GM23338 (cell line): ENCODE results near the gene COBLL1. TPM values are rescaled to one million over a fixed set of nuclear protein-coding genes. Genes with fewer than 3 reads are reported as not detected.

Experiments used
- ATAC-seq: fragments of 200-7000 bp; cut with Tn5 transposase; 3 replicates; pipeline ENCODE4 v1.9.1; 2020
- DNase-seq: peaks from one replicate; pipeline ENCODE4 v3.0.0-alpha.2; 2015; ENCODE audit warnings: low spot score
- H2AFZ ChIP-seq: fragments of 200-600 bp; sonication (generic); 2 replicates; pipeline ENCODE4 v1.8.0; 2016; ENCODE audit warnings: antibody characterized with exemption, mild to moderate bottlenecking, moderate library complexity
- H3F3A ChIP-seq: fragments of 200-600 bp; sonication (generic); replicated peaks from 2 replicates; pipeline ENCODE4 v1.8.0; 2017; ENCODE audit warnings: antibody characterized with exemption, mixed run types, low read depth
- H3K27ac ChIP-seq: fragments of 200-600 bp; sonication (generic); 2 replicates; pipeline ENCODE4 v1.6.1; 2016; ENCODE audit warnings: low read depth
- H3K27me3 ChIP-seq: fragments of 200-600 bp; sonication (generic); 2 replicates; pipeline ENCODE4 v1.8.0; 2016; ENCODE audit warnings: mild to moderate bottlenecking, mixed run types, moderate library complexity; ENCODE audit not compliant: insufficient read depth
- H3K36me3 ChIP-seq: fragments of 200-600 bp; sonication (generic); 2 replicates; pipeline ENCODE4 v1.8.0; 2016; ENCODE audit warnings: mild to moderate bottlenecking; ENCODE audit not compliant: insufficient read depth
- H3K4me1 ChIP-seq: fragments of 200-600 bp; sonication (generic); 2 replicates; pipeline ENCODE4 v1.8.0; 2016; ENCODE audit warnings: mild to moderate bottlenecking, moderate library complexity; ENCODE audit not compliant: insufficient read depth
- H3K4me2 ChIP-seq: fragments of 200-600 bp; sonication (generic); 2 replicates; pipeline ENCODE4 v1.7.1; 2017; ENCODE audit warnings: mixed run types
- H3K4me3 ChIP-seq: fragments of 200-600 bp; sonication (generic); 2 replicates; pipeline ENCODE4 v1.6.1; 2016; ENCODE audit warnings: mixed run types
- H3K79me2 ChIP-seq: fragments of 200-600 bp; sonication (generic); replicated peaks from 2 replicates; pipeline ENCODE4 v1.8.0; 2017; ENCODE audit warnings: mild to moderate bottlenecking; ENCODE audit not compliant: insufficient read depth
- H3K9me2 ChIP-seq: fragments of 200-600 bp; sonication (generic); 2 replicates; pipeline ENCODE4 v1.8.0; 2017; ENCODE audit not compliant: insufficient read depth
- H4K20me1 ChIP-seq: fragments of 200-600 bp; sonication (generic); replicated peaks from 2 replicates; pipeline ENCODE4 v1.8.0; 2017; ENCODE audit warnings: mild to moderate bottlenecking; ENCODE audit not compliant: insufficient read depth
- H3K27ac Mint-ChIP-seq: 2 replicates; pipeline ENCODE4 v1.8.0; 2020; ENCODE audit warnings: inconsistent platforms, mild to moderate bottlenecking, moderate library complexity, mixed read lengths
- H3K27me3 Mint-ChIP-seq: 3 replicates; pipeline ENCODE4 v1.8.0; 2022; ENCODE audit warnings: low read depth, mild to moderate bottlenecking, moderate library complexity, mixed read lengths, inconsistent platforms; ENCODE audit not compliant: insufficient read depth, poor library complexity
- H3K36me3 Mint-ChIP-seq: 3 replicates; pipeline ENCODE4 v1.8.0; 2021; ENCODE audit warnings: low read depth, mild to moderate bottlenecking, inconsistent platforms, moderate library complexity, mixed read lengths
- H3K4me1 Mint-ChIP-seq: 3 replicates; pipeline ENCODE4 v1.8.0; 2020; ENCODE audit warnings: mild to moderate bottlenecking, inconsistent platforms, mixed read lengths
- H3K4me3 Mint-ChIP-seq: 3 replicates; pipeline ENCODE4 v1.8.0; 2021; ENCODE audit warnings: moderate library complexity, mild to moderate bottlenecking, inconsistent platforms, mixed read lengths
- H3K9me3 Mint-ChIP-seq: 3 replicates; pipeline ENCODE4 v1.8.0; 2020; ENCODE audit warnings: moderate library complexity, mild to moderate bottlenecking, inconsistent platforms, mixed read lengths
- CTCF ChIP-seq, 2 experiments: fragments of 200-600 bp in 1 of 2; sonication (generic) in 1 of 2; conservative IDR thresholded peaks; 2 replicates each; pipeline versions ENCODE4 v1.5.1 to v1.6.1; 2016 to 2017; ENCODE audit warnings: antibody characterized with exemption in 2 of 2, low read depth in 2 of 2, mild to moderate bottlenecking in 2 of 2, moderate library complexity in 1 of 2
- EZH2 ChIP-seq: fragments of 200-600 bp; sonication (generic); IDR thresholded peaks from one replicate; pipeline ENCODE4 v1.8.0; 2017; ENCODE audit warnings: antibody characterized with exemption, mild to moderate bottlenecking, low read depth; ENCODE audit not compliant: unreplicated experiment
- EZH2phosphoT487 ChIP-seq: fragments of 200-600 bp; sonication (generic); IDR thresholded peaks from one replicate; pipeline ENCODE4 v1.8.1; 2018; ENCODE audit warnings: antibody characterized with exemption; ENCODE audit not compliant: unreplicated experiment
- JUNB ChIP-seq: IDR thresholded peaks from one replicate; pipeline ENCODE4 v1.6.1; 2016; ENCODE audit warnings: antibody characterized with exemption; ENCODE audit not compliant: unreplicated experiment
- NANOG ChIP-seq: IDR thresholded peaks from 2 replicates; pipeline ENCODE4 v1.6.1; 2016; ENCODE audit warnings: antibody characterized with exemption, borderline replicate concordance
- POLR2AphosphoS5 ChIP-seq: IDR thresholded peaks from 2 replicates; pipeline ENCODE4 v1.6.1; 2016; ENCODE audit warnings: antibody characterized with exemption, low read depth
- REST ChIP-seq: IDR thresholded peaks from one replicate; pipeline ENCODE4 v1.6.1; 2018; ENCODE audit warnings: antibody characterized with exemption; ENCODE audit not compliant: unreplicated experiment
- ZNF114 ChIP-seq: fragments of 250-450 bp; sonication (Bioruptor Pico); IDR thresholded peaks from 2 replicates; pipeline ENCODE4 v1.5.0; 2020; ENCODE audit warnings: mild to moderate bottlenecking, moderate library complexity
- polyA plus RNA-seq: library from polyadenylated mRNA; unstranded; fragments of >200 nt; fragmentation: Nextera tagmentation; extraction: Ambion mirVana; gene quantifications from 2 replicates; pipeline ENCODE4 v1.2.1, GENCODE V29; 2016
- total RNA-seq: library from RNA; depleted of rRNA; stranded (reverse); fragments of >200 nt; shearing (Covaris generic); gene quantifications from 2 replicates; pipeline ENCODE4 v1.2.3, GENCODE V29; 2014

Gene COBLL1
- total and polyA plus RNA-seq, 2 experiments from 2014 or later = 2.9 to 7.4 TPM

DNA sequence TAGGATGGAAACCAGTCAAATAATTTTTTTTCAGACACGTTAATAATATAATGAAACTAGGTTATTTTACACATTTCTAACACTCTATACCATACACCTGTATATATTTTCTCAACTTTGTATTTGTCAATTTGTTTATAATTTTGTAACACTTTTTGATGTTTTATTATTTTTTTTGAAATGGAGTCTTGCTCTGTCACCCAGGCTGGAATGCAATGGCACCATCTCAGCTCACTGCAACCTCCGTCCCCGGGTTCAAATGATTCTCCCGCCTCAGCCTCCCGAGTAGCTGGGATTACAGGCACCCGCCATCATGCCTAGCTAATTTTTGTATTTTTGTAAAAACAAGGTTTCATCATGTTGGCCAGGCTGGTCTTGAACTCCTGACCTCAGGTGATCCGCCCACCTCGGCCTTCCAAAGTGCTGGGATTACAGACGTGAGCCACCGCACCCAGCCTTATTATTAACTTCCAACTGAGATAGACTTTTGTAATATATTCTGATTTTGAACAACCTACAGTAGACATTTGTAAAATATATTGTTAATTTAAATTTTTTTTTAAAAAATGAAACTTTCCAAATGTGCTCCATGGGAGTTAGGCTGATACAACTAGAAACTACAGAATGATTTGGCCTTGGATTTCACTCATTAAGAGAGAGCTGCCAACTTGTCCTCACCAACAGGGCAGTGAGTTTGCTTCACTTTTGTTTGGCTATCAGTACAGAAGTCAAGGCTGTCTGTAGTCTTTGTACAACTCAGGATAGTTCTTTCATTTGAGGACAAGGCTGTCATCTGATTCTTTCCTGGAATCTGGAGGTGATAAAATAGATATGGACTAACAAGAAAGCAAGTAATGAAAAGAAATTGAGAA is 33.9 kb upstream of the COBLL1 start:
- no peaks in the 10 kb centered on the region for H3K9me3 Mint-ChIP-seq
- no peak for ATAC-seq
- H3K4me3 Mint-ChIP-seq = no peak overlapping the region
- Histone ChIP-seq H3K27me3 (no peaks in the 10 kb centered on the region), H3K79me2 (no peaks in the 10 kb centered on the region), H3F3A (no peaks in the 10 kb centered on the region), H3K4me3 (no peak overlapping the region), H3K27ac (no peak overlapping the region), H3K9me2 (no peaks in the 10 kb centered on the region), H3K4me1 (no peaks in the 10 kb centered on the region), H3K36me3 (no peaks in the 10 kb centered on the region; the same call in 1 of the 2 replicates), H3K4me2 (no peak overlapping the region), H2AFZ (no peak overlapping the region), H4K20me1 (no peaks in the 10 kb centered on the region)
- H3K27me3 Mint-ChIP-seq = no peaks in the 10 kb centered on the region
- H3K27ac Mint-ChIP-seq = no peak overlapping the region
- H3K36me3 Mint-ChIP-seq = no peaks in the 10 kb centered on the region
- peaks cover 4% of the 10 kb centered on the region; the same call in 1 of the 3 replicates for H3K4me1 Mint-ChIP-seq
- no peak for DNase-seq
- no peak for TF ChIP-seq EZH2
- no peak for TF ChIP-seq REST

DNA sequence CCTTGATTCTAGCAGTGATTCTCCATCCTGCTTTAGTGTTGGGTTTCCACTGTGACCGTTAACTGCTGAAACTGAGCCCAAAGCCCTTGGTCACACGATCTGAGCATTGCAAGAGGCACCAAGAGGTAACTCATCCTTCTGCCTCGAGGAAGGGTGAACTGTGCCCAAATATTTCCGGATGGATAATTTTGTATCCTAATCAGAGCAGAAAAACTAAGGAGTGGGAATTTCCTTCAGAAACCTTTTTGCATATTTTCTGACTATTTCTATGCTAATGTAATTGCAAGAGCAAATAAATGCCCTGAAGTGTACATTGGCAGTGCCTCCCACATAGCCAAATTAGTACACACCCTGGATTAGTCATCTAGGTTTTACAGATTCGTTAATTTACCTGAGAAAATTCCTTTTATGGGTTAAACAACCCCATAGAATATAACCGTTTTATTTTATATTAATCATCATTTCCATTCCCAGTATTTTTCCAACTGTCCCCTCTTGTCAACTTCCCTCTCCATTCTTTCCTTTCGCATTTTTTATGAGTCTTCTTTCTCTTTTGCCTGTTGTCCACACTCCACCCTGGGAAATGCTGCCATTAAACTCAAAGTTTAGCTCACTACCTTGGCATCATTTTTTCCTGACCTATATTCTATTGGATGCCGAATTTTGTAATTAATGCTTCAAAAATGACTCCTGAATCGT is 31.7 kb upstream of the COBLL1 start:
- Histone ChIP-seq H3K79me2 (no peaks in the 10 kb centered on the region), H2AFZ (no peak overlapping the region), H3K4me3 (no peak overlapping the region), H3F3A (no peaks in the 10 kb centered on the region), H3K27me3 (no peaks in the 10 kb centered on the region), H3K9me2 (no peaks in the 10 kb centered on the region), H3K4me2 (no peak overlapping the region), H3K36me3 (no peaks in the 10 kb centered on the region; the same call in 1 of the 2 replicates), H3K4me1 (no peaks in the 10 kb centered on the region), H3K27ac (no peak overlapping the region), H4K20me1 (no peaks in the 10 kb centered on the region)
- peaks cover under 1% of the 10 kb centered on the region; the same call in 1 of the 3 replicates for H3K4me1 Mint-ChIP-seq
- H3K27ac Mint-ChIP-seq = no peak overlapping the region
- H3K9me3 Mint-ChIP-seq = no peaks in the 10 kb centered on the region
- no peaks in the 10 kb centered on the region for H3K27me3 Mint-ChIP-seq
- DNase-seq (no peak), ATAC-seq (no peak)
- H3K36me3 Mint-ChIP-seq = no peaks in the 10 kb centered on the region
- H3K4me3 Mint-ChIP-seq = no peak overlapping the region
- TF ChIP-seq EZH2 (no peak), ZNF114 (CRISPR knock-in tag) (no peak), JUNB (no peak), CTCF (conservative IDR thresholded peaks at IDR 0.05; ENCODE audit: low read depth in 2 of 2) (no peak), EZH2phosphoT487 (no peak), NANOG (no peak), POLR2AphosphoS5 (no peak)
